ENCODE data around the gene SCAF4. TPM values are rescaled to one million over a fixed set of nuclear protein-coding genes. Genes with fewer than 3 reads are reported as not detected.

SCAF4 gene
- total and polyA plus RNA-seq, 9 of the 15 experiments (the other 6 are each of a cell fraction or from before 2014, with no cell fraction given) = 2.3 to 55.7 (median 17.2) TPM

GRCh38 chr21:31713973-31714740 is 17.8 kb downstream of the SCAF4 start (continued):
- TF ChIP-seq ZBTB11 (CRISPR knock-in tag; IDR thresholded peaks at IDR 0.05) = 0 out of 6 replicates have a peak, but pooled peaks of 1 of the 3 experiments have one; percentile 28
- no peak for TF ChIP-seq ATF4 (CRISPR knock-in tag; IDR thresholded peaks at IDR 0.05)
- no peak for TF ChIP-seq ZNF766 (CRISPR knock-in tag; conservative IDR thresholded peaks at IDR 0.05)
- TF ChIP-seq, protein P1, sequence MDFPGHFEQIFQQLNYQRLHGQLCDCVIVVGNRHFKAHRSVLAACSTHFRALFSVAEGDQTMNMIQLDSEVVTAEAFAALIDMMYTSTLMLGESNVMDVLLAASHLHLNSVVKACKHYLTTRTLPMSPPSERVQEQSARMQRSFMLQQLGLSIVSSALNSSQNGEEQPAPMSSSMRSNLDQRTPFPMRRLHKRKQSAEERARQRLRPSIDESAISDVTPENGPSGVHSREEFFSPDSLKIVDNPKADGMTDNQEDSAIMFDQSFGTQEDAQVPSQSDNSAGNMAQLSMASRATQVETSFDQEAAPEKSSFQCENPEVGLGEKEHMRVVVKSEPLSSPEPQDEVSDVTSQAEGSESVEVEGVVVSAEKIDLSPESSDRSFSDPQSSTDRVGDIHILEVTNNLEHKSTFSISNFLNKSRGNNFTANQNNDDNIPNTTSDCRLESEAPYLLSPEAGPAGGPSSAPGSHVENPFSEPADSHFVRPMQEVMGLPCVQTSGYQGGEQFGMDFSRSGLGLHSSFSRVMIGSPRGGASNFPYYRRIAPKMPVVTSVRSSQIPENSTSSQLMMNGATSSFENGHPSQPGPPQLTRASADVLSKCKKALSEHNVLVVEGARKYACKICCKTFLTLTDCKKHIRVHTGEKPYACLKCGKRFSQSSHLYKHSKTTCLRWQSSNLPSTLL (IDR thresholded peaks at IDR 0.05) = no peak
- no peak for TF ChIP-seq ZBTB7A (IDR thresholded peaks at IDR 0.05; ENCODE audit: borderline replicate concordance, control insufficient read depth, low read depth, low read length)
- no peak for TF ChIP-seq RERE (CRISPR knock-in tag; IDR thresholded peaks at IDR 0.05; ENCODE audit: borderline replicate concordance)
- no peak for TF ChIP-seq RBM17 (IDR thresholded peaks at IDR 0.05; ENCODE audit: borderline replicate concordance, low read depth, low read length)
- no peak for TF ChIP-seq TRIM25 (IDR thresholded peaks at IDR 0.05; ENCODE audit: borderline replicate concordance)
- TF ChIP-seq HDAC6 (IDR thresholded peaks at IDR 0.05; ENCODE audit: low read depth, low read length) = no peak
- TF ChIP-seq SMC3 (conservative IDR thresholded peaks at IDR 0.05; ENCODE audit: insufficient read depth, low read depth, low read length) = no peak
- TF ChIP-seq HDAC8 (tag; IDR thresholded peaks at IDR 0.05) = no peak

Measured in K562 (cell line).